ENCODE results near the gene NECTIN4.
"Not testable (repeated sequence)": the region's sequence is repeated elsewhere in the genome, so short reads cannot be mapped to it uniquely, and the experiment has no call there.

NECTIN4 gene

DNA sequence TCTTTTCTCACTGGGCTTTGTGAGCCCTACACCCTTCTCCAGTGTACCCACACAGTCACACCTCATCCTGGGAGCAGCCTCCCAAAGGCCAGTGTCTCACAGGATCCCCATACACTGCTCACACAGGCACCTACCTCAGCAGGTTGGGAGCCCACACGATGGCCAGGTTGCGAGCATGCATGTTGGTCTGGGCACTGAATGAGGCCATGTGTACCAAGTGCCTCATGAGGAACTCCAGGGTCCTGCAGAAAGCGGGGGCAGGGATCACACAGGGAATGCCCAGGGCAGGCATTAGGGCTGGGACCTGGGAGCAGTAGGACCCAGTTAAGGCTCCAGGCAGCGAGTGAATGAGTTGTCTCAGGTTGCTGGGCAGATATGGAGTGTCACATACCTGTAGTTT, 35.1 kb downstream of the NECTIN4 start:
- DNase-seq (ENCODE audit: low spot score), result no peak

DNA sequence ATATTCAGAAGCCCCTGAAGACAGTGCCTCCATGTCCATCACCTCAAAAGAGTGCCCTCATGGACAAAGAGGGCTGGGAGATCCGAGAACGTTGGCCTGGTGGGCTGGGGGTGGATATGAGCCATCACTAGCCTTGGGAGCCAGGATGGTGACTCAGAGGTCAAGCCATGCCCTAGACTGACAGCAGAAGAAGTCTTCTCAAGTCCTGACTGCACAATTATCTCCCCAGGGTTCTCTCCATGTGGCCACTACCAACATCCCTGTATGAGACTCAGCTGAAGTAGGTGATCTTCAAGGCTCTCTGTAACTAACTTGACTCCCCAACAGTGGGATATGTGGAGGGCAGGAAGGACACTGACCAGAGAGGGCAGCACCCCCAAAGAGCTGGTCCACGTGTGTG, 36.5 kb downstream of the NECTIN4 start:
- no peak for DNase-seq (ENCODE audit: low spot score)

DNA sequence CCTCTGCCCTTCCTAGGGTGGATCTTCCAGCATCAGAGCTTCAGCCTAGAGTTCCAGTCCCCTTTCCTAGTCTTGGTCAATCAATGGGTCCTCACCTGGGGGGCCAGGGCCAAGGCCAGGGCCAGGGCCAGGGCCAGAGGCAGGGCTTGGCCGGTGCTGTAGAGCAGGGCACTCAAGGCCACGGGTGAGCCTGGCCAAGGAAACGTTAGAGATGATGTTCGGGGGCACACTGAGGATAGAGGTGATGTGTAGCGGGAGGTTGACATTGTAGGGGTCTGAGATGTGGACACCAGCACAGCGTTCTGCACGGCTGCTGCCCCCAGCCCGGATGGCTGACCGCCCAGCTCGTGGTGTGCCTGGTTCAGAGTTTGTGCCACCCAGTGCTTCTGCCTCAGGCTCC, 38.1 kb downstream of the NECTIN4 start:
- no peak for DNase-seq (ENCODE audit: low spot score)

DNA sequence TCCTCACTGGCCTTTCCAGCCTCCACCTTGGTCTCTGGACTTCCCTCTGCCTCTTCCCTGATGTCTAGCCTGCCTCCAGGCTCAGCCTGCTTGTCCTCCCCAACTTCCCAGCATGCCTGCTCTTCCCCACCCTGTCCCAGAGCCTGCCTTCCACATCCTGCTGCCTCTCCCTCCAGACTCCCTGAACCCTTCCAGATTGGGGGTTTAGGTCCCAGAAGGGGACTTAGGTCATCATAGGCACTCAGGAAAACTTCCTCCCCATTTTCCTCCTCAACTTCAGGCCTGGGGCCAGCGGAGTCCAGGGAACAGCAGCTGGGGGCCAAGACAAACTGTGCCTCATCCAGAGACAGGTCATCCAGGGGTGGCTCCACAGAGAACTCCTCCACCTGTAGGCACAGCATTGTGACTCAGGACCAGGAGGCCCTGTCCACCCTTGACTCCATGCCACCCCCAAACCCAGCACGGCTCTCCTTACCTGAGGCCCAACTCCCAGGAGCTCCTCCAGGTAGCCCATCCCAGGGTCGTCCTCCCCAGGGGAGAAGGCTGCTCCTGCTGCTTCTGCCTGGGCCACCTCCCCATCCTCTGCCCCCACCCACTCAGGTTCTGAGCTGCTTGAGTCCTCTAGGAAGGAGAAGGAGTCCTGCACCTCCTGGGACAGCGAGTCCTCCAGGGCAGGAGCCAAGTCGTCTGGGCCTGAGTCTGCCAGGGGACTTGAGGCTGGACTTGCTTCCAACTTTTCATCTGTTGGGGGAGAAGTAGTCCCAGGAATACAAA, 40.2 kb downstream of the NECTIN4 start:
- DNase-seq (ENCODE audit: low spot score), result no peak

DNA sequence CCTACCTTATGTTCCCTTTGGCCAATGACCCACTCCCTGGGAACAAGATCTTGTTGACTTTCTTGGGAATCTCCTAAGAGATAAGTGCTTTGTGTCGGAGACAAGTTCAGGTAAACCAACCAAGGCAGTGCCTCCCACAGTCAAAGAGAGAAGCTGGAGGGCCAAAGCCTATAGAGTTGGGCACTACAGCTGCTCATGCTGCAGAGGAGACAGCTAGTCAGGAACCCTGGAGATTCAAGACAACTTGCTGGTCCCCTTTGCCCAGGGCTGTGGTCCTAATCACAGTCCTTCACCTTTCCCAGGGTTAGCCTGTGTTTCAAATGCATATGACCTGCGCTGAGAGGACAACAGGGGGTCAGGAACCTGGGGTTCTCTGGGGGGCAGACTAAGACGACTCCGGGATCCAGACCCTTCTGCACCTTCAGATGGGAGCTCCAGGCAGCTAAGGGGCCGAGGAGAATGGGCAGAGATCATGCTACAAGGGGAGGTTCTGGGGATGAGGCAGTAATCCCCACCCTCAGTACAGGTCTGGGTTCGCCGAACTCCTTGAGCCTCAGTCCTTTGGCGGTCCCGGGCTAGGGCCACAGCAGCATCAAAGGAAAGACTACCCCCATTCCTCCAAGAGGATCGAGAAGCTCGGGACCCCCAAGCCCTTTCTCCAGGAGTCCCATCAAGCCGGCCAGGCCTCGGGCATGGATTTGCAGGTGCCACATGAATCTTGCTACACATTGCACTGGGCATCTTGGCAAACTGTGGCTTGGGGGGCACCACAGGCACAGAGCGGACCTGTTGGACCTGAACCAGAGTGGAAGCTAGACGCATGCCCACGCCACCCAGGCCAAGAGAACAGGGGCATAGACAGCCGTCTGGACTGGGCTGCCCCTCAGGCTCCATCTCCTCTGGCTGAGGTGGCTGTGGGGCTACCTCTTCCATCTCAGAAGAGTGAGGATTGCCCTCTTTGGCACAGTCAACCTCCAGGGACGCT, 41.6 kb downstream of the NECTIN4 start:
- DNase-seq (ENCODE audit: low spot score), result no peak

DNA sequence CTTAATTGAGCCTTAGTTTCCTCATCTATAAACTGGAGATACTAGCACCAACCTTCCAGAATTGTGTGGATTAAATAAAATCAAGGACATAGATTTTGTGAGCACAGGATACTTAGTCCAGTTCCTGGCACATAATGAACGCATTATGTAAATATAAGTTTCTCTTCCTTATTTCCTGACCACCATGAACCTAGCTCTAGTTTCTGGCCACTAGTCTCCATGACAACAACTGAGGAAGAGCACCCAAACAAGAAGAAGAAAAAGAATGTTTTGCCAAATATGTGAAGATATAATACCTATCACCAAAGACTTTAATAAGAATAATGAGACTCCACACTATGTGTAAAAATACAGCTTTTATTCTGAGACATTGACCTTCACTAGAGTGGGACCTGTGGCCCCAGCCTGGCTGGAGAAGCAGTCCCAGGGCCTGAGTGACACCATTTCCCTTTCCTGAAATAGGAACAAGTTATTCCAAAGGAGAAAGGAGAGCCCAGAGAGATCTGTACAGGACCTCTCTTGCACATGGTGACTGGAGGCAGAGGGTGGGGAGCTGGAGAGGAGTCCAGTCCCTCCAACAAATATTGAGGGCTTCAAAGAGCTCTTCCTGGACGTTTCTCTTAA, 42.6 kb downstream of the NECTIN4 start:
- DNase-seq (ENCODE audit: low spot score), result peak; percentile 58

DNA sequence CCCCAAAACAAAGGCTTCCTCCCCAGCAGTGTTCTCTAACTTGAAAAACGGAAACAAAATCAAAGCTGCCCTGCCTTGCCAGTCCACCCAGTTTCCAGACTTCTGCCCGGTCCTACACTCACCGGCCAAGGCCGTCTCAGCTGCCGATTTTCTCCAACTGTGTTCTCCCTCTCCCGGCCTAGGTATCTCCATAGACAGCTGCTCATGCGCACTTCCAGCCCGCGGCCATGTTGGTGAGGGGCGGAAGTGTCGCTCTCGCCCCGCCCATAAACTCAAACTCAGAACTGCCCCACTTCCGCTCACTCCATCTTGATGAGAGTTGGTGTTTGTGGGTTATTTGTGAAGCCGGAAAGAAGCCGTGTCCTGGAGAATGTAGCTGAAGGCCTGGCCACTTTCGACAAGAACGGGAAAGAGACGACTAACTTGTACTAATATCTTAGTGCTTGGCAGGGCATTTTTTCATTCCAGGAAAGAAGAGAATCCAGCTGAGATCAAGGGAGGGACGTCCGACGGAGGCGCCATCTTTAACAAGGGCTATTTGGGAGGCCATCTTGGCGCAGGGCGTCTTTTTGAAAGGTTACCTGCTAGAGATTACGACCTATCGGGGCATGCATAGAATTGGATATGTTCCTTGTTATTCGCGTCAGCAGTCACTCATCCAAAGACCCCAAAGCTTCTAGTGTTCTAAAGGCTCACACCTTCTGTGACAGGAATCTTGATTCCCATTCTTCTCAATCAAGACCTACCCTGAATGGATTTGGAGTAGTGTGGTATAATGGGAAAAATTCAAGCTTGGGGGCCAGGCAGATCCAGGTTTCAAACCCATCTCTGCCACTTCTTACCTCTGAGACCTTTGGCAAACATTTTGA, 43.4 kb downstream of the NECTIN4 start, which contains the start of gene USF1:
Gene USF1 (minus strand): TSS at position 242 of the 869 bp plus-strand sequence. CDS start 2,702 bp downstream, outside the sequence.
- DNase-seq (ENCODE audit: low spot score), result peak; percentile 98

DNA sequence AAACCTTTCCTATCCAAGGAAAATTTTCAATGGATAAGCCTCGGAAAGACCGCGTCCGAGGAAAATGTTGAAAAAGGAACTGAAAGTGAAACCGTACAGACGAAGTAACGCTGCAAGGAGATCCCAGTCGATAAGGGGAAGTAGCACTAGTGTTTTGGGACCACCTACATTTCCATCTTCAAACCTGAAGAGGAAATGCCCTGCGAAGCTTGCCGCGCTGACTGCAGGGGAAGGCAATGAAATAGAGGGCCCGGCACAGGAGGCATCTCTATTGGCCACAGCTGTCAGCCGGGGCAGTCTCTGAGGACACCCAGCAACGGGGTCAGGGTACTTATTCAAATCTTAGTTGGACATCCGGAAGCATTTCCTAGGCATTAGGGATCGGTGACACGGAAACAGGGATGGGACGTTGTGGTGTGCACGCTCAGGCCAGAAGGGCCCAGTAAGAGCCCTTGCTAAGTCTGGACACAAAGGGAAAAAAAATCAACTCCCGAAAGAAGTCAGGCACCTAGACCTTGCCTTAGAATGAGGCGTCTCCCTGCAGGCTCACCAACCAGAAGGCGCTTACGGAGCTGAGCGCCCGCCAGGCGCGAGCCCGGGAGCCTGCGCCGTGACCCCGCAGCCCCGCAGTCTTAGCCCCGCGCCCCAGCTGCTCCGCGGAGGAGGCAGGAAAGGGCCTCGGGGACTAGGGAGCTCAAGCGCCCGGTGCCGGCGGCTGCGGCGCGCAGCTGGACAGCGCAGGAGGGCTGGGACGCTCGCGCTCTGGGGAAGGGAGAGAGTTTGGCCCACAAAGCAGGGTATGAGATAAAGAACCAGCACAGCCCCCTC, 44.2 kb downstream of the NECTIN4 start:
- peak; percentile 80 for DNase-seq (ENCODE audit: low spot score)

DNA sequence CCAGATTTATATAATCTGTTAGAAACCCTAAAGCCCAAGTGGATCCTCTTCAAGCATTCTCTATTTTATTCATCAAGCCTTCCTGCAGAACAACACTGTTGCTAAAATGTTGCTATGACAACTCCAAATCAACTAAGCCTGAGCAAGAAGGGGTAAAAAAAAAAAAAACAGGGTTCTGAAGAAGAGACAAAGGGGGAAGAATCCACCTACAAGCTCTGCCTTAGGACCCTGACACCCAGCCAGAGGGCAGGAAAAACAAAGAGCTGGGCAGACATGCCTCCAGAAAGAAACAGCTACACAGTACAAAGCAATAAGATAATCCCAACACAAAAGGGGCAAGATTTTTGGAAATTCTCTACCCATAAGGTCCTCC, 44.8 kb downstream of the NECTIN4 start:
- DNase-seq (ENCODE audit: low spot score), result no peak

DNA sequence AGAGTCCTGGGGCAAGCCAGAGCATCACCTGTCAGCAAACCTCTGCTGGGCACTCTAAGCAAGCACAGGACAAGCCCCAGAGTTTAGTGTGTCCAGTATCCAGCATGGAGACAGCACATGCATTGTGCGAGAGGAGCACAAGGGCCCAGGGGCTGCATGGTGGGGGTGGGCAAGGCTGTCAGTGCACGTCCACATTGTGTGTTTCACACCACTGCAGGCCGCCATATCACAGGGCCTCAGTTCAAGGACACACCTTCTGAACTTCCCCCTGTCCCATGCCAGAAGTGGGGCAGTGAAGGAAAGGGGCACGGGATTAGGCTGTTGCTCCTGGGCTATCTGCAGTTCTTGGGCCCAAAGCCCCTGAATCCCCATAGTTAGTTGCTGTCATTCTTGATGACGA, 49.8 kb downstream of the NECTIN4 start:
- DNase-seq (ENCODE audit: low spot score), result no peak

DNA sequence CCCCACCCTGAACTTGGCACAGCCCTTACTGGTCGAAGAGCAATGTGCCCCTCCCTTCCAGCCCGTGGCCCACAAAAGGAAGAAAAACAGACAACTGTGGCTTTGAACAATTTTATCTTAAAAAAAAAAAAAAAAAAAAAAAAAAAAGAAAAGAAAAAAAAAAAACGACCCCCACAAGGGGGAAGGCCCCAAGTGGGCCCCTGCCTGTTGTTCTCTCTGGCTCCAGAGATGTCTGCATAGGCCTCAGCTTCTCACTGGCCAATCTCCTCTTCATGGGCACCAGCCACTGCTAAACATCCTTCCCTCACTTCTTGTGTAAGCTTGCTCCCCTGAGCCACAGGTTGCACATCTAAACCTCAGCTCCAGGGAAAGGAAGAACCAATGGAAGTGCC, 50.2 kb downstream of the NECTIN4 start:
- no peak for DNase-seq (ENCODE audit: low spot score)

DNA sequence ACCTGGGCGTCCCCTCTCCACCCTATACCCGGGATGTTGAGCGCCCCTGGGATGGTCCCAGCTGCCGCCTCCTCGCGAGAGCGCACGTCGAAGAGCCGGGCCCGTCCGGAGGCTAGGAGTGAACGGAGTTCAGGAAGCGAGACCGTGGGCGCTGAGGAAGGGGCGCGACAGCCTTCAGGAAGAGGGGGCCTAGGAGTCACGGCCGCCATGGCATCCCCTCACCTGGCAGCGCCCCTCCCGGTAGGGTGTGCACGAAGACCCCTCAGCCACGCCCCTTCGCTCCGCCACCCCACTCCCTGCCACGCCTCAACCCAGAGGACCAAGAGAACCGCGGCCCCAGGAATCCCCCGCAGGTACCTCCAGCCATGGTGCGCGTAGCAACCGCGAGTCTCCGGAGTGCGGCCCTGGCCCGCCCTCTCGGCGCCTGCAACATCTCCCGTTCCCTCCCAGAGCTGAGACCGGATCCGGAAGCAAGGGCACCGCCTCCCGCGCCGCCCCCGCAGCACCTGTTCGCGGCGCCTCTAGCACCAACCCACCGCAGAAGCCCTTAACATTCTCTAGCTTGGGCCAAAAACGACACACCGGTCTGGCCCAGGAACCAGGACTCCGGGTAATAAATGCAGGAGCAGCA, 50.7 kb downstream of the NECTIN4 start, which contains the start of gene TSTD1:
Gene TSTD1 (minus strand): TSS at position 442 of the 631 bp plus-strand sequence. CDS start 75 bp downstream, at position 367.
- DNase-seq (ENCODE audit: low spot score), result no peak

DNA sequence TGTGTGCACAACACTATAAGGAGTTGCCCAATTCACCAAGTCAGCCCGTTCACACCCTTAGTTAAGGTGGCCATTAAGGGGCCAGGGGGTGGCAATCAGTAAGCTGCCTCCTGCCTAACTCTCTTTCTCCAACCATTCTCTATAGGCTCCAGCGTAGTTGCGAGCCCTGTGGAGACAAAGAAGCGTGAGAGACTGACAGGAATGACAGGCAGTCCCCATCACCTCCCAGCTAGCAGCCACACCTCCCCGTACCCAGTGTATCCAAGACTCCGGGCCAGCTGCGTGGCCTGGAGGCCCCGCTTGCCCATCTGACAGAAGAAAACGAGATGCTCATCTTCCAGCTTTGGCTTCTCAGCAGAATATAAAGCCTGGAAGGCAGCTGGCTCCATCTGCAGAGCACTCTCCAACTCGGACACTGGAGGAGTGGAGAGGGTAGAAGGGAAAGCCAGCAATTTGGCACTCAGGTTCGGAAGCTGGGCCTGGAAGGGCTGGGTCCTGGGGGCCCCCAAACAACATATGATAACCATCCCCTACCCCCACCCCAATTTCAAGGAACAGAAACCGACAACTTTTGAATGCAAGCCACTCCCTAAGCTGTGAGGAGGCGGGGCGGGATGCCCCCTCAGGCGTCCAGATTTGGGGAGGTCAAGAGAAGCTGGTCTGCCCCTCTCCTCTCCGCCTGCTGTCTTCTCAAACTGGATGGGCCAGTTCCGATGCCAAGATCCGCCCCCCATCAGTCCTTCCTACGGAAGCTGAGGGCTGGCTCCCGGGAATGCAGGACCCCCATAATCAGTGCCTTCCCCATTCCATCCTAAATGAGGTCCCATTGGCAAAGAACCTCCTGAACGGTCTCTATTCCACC, 51.5 kb downstream of the NECTIN4 start:
- DNase-seq (ENCODE audit: low spot score), result no peak

DNA sequence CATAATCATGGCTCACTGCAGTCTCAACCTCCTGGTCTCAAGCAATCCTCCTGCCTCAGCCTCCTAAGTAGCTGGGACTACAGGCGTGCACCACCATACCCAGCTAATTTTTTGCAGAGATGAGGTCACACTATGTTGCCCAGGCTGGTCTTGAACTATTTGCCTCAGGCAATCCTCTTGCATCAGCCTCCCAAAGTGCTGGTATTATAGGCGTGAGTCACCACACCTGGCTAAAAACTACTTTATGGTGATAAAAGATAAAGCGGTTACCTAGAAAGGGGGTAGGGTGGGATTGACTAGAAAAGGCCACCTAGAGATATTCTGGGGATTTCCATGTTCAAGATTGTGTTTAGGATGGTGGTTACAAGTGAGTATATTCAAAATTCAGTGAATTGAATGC, 55.6 kb downstream of the NECTIN4 start:
- no peak for DNase-seq (ENCODE audit: low spot score)

DNA sequence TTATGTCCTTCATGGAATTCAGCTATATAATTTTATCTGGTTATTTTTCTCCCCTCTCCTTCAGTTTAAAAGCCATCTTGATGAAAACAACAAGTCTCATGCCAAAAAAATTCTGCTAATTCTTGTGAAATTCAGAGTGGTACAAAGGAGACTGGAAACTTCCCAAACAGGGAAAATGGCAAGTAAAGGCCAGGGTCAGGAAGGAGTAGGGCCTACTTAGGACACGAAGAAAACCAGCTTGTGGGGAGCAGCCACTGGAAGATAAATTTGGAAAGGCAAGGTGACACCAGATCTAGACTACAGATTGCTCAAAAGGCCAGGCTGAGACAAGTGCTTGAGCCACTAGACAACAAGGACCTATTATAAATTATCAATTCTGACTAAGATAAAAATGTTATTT, 56.9 kb downstream of the NECTIN4 start:
- no peak for DNase-seq (ENCODE audit: low spot score)

DNA sequence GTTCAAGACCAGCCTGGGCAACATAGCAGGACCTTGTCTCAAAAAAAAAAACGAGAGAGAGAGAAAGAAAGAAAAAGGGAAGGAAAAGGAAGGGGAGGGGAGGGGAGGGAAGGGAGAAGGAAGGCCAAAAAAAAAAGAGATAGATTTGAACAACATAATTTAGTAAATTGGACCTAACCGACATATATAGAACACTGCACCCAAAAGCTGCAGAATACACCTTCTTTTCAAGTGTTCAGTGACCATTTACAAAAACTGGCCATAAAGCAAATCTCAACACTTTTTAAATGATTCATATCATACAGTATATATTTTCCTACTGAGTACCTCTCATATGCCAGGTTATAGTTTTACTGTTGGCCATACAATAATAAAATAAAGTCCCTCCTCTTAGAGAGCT, 57.5 kb downstream of the NECTIN4 start:
- DNase-seq (ENCODE audit: low spot score), result no peak

DNA sequence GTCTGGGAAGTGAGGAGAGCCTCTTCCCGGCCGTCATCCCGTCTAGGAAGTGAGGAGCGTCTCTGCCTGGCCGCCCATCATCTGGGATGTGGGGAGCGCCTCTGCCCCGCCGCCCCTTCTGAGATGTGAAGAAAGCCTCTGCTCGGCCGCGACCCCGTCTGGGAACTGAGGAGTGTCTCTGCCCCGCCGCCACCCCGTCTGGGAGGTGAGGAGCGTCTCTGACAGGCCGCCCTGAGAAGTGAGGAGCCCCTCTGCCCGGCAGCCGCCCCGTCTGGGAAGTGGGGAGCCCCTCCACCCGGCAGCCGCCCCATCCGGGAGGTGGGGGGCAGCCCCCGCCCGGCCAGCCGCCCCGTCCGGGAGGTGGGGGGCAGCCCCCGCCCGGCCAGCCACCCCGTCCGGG, 59.9 kb downstream of the NECTIN4 start:
- not testable (repeated sequence) for DNase-seq (ENCODE audit: low spot score)

DNA sequence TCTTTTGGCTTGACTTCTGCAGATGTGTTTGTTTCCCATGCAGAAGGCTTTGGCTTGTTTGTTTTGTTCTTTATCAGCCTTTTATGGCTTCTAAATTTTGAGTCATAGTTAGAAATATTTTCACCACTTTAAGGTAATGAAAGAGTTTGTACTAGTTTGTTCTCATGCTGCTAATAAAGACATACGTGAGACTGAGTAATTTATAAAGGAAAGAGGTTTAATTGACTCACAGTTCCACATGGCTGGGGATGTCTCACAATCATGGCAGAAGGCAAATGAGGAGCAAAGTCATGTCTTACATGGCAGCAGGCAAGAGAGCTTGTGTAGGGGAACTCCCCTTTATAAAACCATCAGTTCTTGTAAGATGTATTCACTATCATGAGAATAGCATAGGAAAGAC, 62.4 kb downstream of the NECTIN4 start:
- DNase-seq (ENCODE audit: low spot score), result not testable (repeated sequence)

DNA sequence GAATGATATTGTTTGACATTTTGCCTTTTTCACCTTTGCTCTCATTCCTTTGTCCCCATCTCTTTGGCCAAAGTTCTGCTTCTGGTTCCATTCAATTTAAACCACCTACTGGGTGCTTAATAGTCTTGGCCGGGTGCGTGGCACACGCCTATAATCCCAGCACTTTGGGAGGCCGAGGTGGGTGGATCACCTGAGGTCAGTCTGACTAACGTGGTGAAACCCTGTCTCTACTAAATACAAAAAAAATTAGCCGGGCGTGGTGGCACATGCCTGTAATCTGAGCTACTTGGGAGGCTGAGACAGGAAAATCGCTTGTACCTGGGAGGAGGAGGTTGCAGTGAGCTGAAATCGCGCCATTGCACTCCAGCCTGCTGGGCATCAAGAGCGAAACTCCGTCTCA, 66.9 kb downstream of the NECTIN4 start:
- DNase-seq (ENCODE audit: low spot score), result not testable (repeated sequence)

All from pons (tissue), 1 donor.